ENCODE results near the gene KCP.

KCP gene

GRCh38 chr7:128954830-128955802, 44.6 kb upstream of the KCP start:
- TF ChIP-seq EZH2phosphoT487 (IDR thresholded peaks at IDR 0.05; ENCODE audit: borderline replicate concordance) (no peak), CTCF (conservative IDR thresholded peaks at IDR 0.05; ENCODE audit: low read length) (no peak)
- Histone ChIP-seq H3K9me2 (replicated peaks; ENCODE audit: low read depth, low read length) (no peaks in the 10 kb centered on the region), H3K27me3 (ENCODE audit: insufficient read depth, low read length, poor library complexity, severe bottlenecking) (no peaks in the 10 kb centered on the region), H4K20me1 (ENCODE audit: insufficient read depth, low read length, poor library complexity, severe bottlenecking) (no peaks in the 10 kb centered on the region), H3K36me3 (ENCODE audit: insufficient read depth, low read length) (peaks cover 91% of the 10 kb centered on the region), H3F3A (ENCODE audit: low read depth) (peaks cover 3% of the 10 kb centered on the region; the same call in 1 of the 2 replicates), H3K4me1 (ENCODE audit: insufficient read depth, low read length, poor library complexity, severe bottlenecking) (no peaks in the 10 kb centered on the region), H3K79me2 (ENCODE audit: insufficient read depth, low read length) (no peaks in the 10 kb centered on the region), H3K4me2 (ENCODE audit: low read depth, low read length, poor library complexity, severe bottlenecking) (no peak overlapping the region), H2AFZ (ENCODE audit: low read length) (no peak overlapping the region), H3K9ac (ENCODE audit: low read depth, low read length, poor library complexity, severe bottlenecking) (no peak overlapping the region), H3K9me3 (ENCODE audit: insufficient read depth, low read depth, low read length) (no peaks in the 10 kb centered on the region), H3K4me3 (ENCODE audit: low read length, poor library complexity, severe bottlenecking) (no peak overlapping the region)

GRCh38 chr7:128954150-128954549, 43.6 kb upstream of the KCP start:
- Histone ChIP-seq H3K79me2 (ENCODE audit: insufficient read depth, low read length) (no peaks in the 10 kb centered on the region), H2AFZ (ENCODE audit: low read length) (no peak overlapping the region), H3K4me2 (ENCODE audit: low read depth, low read length, poor library complexity, severe bottlenecking) (no peak overlapping the region), H3K9ac (ENCODE audit: low read depth, low read length, poor library complexity, severe bottlenecking) (no peak overlapping the region), H3K9me3 (ENCODE audit: insufficient read depth, low read depth, low read length) (no peaks in the 10 kb centered on the region), H3F3A (ENCODE audit: low read depth) (peaks cover 3% of the 10 kb centered on the region; the same call in 1 of the 2 replicates), H3K4me3 (ENCODE audit: low read length, poor library complexity, severe bottlenecking) (no peak overlapping the region), H3K4me1 (ENCODE audit: insufficient read depth, low read length, poor library complexity, severe bottlenecking) (no peaks in the 10 kb centered on the region), H3K36me3 (ENCODE audit: insufficient read depth, low read length) (peaks cover 91% of the 10 kb centered on the region), H3K27me3 (ENCODE audit: insufficient read depth, low read length, poor library complexity, severe bottlenecking) (no peaks in the 10 kb centered on the region), H3K9me2 (replicated peaks; ENCODE audit: low read depth, low read length) (no peaks in the 10 kb centered on the region), H4K20me1 (ENCODE audit: insufficient read depth, low read length, poor library complexity, severe bottlenecking) (no peaks in the 10 kb centered on the region)
- TF ChIP-seq EZH2phosphoT487 (IDR thresholded peaks at IDR 0.05; ENCODE audit: borderline replicate concordance) (no peak), CTCF (conservative IDR thresholded peaks at IDR 0.05; ENCODE audit: low read length) (no peak)

- no peak overlapping the region for H3K4me2 ChIP-seq (ENCODE audit: low read depth, low read length, poor library complexity, severe bottlenecking)
- no peaks in the 10 kb centered on the region for H4K20me1 ChIP-seq (ENCODE audit: insufficient read depth, low read length, poor library complexity, severe bottlenecking)
- peaks cover 3% of the 10 kb centered on the region; the same call in 1 of the 2 replicates for H3F3A ChIP-seq (ENCODE audit: low read depth)
- no peaks in the 10 kb centered on the region for H3K9me2 ChIP-seq (replicated peaks; ENCODE audit: low read depth, low read length)
- H3K9me3 ChIP-seq (ENCODE audit: insufficient read depth, low read depth, low read length) = no peaks in the 10 kb centered on the region
- no peak overlapping the region for H3K9ac ChIP-seq (ENCODE audit: low read depth, low read length, poor library complexity, severe bottlenecking)
- no peak overlapping the region for H3K4me3 ChIP-seq (ENCODE audit: low read length, poor library complexity, severe bottlenecking)
- TF ChIP-seq EZH2phosphoT487 (IDR thresholded peaks at IDR 0.05; ENCODE audit: borderline replicate concordance) (no peak), CTCF (conservative IDR thresholded peaks at IDR 0.05; ENCODE audit: low read length) (no peak)
- no peaks in the 10 kb centered on the region for H3K4me1 ChIP-seq (ENCODE audit: insufficient read depth, low read length, poor library complexity, severe bottlenecking)
- no peak overlapping the region for H2AFZ ChIP-seq (ENCODE audit: low read length)
- no peaks in the 10 kb centered on the region for H3K27me3 ChIP-seq (ENCODE audit: insufficient read depth, low read length, poor library complexity, severe bottlenecking)
- H3K79me2 ChIP-seq (ENCODE audit: insufficient read depth, low read length) = peaks cover 6% of the 10 kb centered on the region; the same call in 1 of the 2 replicates
- H3K36me3 ChIP-seq (ENCODE audit: insufficient read depth, low read length) = peaks cover 94% of the 10 kb centered on the region
Observed at GRCh38 chr7:128951296-128951695, 40.8 kb upstream of the KCP start.
